Gastroesophageal sphincter (tissue), 4 donors: ENCODE measurements around the gene GP1BB. TPM values are rescaled to one million over a fixed set of nuclear protein-coding genes. Genes with fewer than 3 reads are reported as not detected.

Source experiments
- ATAC-seq: fragments of 150-250 bp; one replicate; pipeline ENCODE4 v1.9.1; 2016; ENCODE audit warnings: mild to moderate bottlenecking, moderate library complexity
- H3K27ac ChIP-seq, 4 donors: fragments of 200-600 bp; sonication (generic) in 3 of 4; 1 replicate in 3 of 4; 2 replicates in 1 of 4; pipeline ENCODE4 v1.5.1; 2016 to 2019
- H3K27me3 ChIP-seq: fragments of 200-600 bp; sonication (generic); one replicate; pipeline ENCODE4 v1.5.1; 2019
- H3K36me3 ChIP-seq, 2 donors: fragments of 200-600 bp; sonication (generic); one replicate each; pipeline ENCODE4 v1.5.1; 2019; ENCODE audit warnings: control low read depth in 1 of 2
- H3K4me1 ChIP-seq, 3 donors: fragments of 200-600 bp; sonication (generic); 1 replicate in 2 of 3; 2 replicates in 1 of 3; pipeline ENCODE4 v1.5.1; 2016 to 2019; ENCODE audit warnings: control low read depth in 2 of 3
- H3K4me3 ChIP-seq, 2 donors: fragments of 200-600 bp; sonication (generic); one replicate each; pipeline ENCODE4 v1.5.1; 2019; ENCODE audit warnings: mild to moderate bottlenecking in 1 of 2, moderate library complexity in 1 of 2
- H3K9me3 ChIP-seq, 3 donors: fragments of 200-600 bp; sonication (generic); one replicate each; pipeline ENCODE4 v1.5.1; 2017 to 2019; ENCODE audit warnings: control low read depth in 2 of 3
- EP300 ChIP-seq: sonication (generic); formaldehyde crosslinking; IDR thresholded peaks from one replicate; pipeline ENCODE4 v1.6.1; 2017; ENCODE audit warnings: antibody characterized with exemption, mild to moderate bottlenecking
- POLR2A ChIP-seq, 2 donors: fragments of 450-650 bp; IDR thresholded peaks; one replicate each; pipeline ENCODE4 v1.6.1; 2017; ENCODE audit warnings: antibody characterized with exemption in 2 of 2, mild to moderate bottlenecking in 2 of 2, moderate library complexity in 1 of 2
- POLR2AphosphoS5 ChIP-seq: sonication (generic); formaldehyde crosslinking; IDR thresholded peaks from one replicate; pipeline ENCODE4 v1.6.1; 2017; ENCODE audit warnings: antibody characterized with exemption
- WGBS, 2 donors: methylation state at CpG; one replicate each; pipeline ENCODE4 v1.1.5; 2018; ENCODE audit warnings: low coverage in 1 of 2; 5-methylcytosine and 5-hydroxymethylcytosine counted together
- total RNA-seq, 4 donors: library from RNA; depleted of rRNA; stranded (reverse); fragments of >200 nt; gene quantifications; one replicate each; pipeline ENCODE4 v1.1.0, GENCODE V29; 2016
- TF ChIP-seq, protein P1 (sequence below), 4 experiments: fragments of 200-600 bp in 2 of 4; fragments of 450-650 bp in 2 of 4; sonication (generic) in 1 of 4; IDR thresholded peaks; one replicate each; pipeline ENCODE4 v1.5.1; 2017 to 2019; ENCODE audit warnings: antibody characterized with exemption in 4 of 4, mild to moderate bottlenecking in 2 of 4, moderate library complexity in 2 of 4

Gene GP1BB
- total RNA-seq, 4 donors from 2014 or later, result 2.0 to 12.5 (median 5.6) TPM

- no peak for TF ChIP-seq POLR2AphosphoS5
- TF ChIP-seq, protein P1, sequence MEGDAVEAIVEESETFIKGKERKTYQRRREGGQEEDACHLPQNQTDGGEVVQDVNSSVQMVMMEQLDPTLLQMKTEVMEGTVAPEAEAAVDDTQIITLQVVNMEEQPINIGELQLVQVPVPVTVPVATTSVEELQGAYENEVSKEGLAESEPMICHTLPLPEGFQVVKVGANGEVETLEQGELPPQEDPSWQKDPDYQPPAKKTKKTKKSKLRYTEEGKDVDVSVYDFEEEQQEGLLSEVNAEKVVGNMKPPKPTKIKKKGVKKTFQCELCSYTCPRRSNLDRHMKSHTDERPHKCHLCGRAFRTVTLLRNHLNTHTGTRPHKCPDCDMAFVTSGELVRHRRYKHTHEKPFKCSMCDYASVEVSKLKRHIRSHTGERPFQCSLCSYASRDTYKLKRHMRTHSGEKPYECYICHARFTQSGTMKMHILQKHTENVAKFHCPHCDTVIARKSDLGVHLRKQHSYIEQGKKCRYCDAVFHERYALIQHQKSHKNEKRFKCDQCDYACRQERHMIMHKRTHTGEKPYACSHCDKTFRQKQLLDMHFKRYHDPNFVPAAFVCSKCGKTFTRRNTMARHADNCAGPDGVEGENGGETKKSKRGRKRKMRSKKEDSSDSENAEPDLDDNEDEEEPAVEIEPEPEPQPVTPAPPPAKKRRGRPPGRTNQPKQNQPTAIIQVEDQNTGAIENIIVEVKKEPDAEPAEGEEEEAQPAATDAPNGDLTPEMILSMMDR (IDR thresholded peaks at IDR 0.05), result no peak
- no peak for ATAC-seq
- Histone ChIP-seq H3K4me1 (peaks cover 0 to 11% (median 0%) of the 10 kb centered on the region in 3 donors), H3K9me3 (no peaks in the 10 kb centered on the region), H3K36me3 (no peaks in the 10 kb centered on the region), H3K4me3 (no peak overlapping the region), H3K27me3 (peaks cover 33% of the 10 kb centered on the region), H3K27ac (no peak overlapping the region)
- 60% methylated on average over 1 of the region's 10 CpGs; no CpG with 5 or more reads in 1 of the 2 donors for WGBS, 2 donors
These were observed 9.2 kb downstream of the GP1BB start for GRCh38 chr22:19732403-19733113.

GRCh38 chr22:19733755-19734154, 10.4 kb downstream of the GP1BB start:
- no peak for ATAC-seq
- Histone ChIP-seq H3K9me3 (no peaks in the 10 kb centered on the region), H3K36me3 (no peaks in the 10 kb centered on the region), H3K4me1 (peaks cover 0 to 11% (median 0%) of the 10 kb centered on the region in 3 donors), H3K27ac (no peak overlapping the region), H3K27me3 (peaks cover 45% of the 10 kb centered on the region), H3K4me3 (no peak overlapping the region)
- TF ChIP-seq EP300, result no peak
- TF ChIP-seq, protein P1 (IDR thresholded peaks at IDR 0.05), result no peak
- TF ChIP-seq POLR2AphosphoS5, result no peak
- no peak for TF ChIP-seq POLR2A (IDR thresholded peaks at IDR 0.05)
- 20% methylated on average over 1 of the region's 5 CpGs; no CpG with 5 or more reads in 1 of the 2 donors for WGBS, 2 donors

DNA sequence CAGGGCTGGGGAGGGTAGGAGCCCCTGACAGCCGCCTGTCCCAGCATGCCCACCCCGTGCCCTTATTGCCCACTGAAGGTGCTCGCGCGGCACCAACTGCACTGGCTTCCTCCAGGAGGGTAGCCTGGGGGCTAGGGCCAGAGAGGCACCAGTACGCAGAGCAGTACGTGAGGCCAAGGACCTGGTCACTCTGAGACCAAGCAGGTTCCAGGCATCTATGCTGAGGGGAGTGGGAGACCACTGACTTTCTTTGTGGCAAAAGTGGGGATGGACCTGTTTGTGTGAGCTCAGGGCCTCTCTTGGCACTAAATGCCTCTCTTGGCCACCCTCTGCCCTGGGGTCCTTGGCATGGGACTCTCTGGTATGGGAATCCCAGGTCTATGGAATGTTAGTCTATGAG, 10.8 kb downstream of the GP1BB start:
- Histone ChIP-seq H3K4me1 (peaks cover 0 to 11% (median 0%) of the 10 kb centered on the region in 3 donors), H3K4me3 (no peak overlapping the region), H3K27me3 (peaks cover 49% of the 10 kb centered on the region), H3K27ac (no peak overlapping the region), H3K36me3 (no peaks in the 10 kb centered on the region), H3K9me3 (no peaks in the 10 kb centered on the region)
- TF ChIP-seq POLR2AphosphoS5 (no peak), POLR2A (IDR thresholded peaks at IDR 0.05) (no peak), EP300 (no peak)
- TF ChIP-seq, protein P1 (IDR thresholded peaks at IDR 0.05), result no peak
- ATAC-seq, result no peak
- WGBS, 2 donors, result 70% methylated on average over 2 of the region's 7 CpGs; no CpG with 5 or more reads in 1 of the 2 donors

GRCh38 chr22:19734837-19735382, 11.6 kb downstream of the GP1BB start:
- Histone ChIP-seq H3K27me3 (peaks cover 50% of the 10 kb centered on the region), H3K4me1 (peaks cover 0 to 11% (median 0%) of the 10 kb centered on the region in 3 donors), H3K9me3 (no peaks in the 10 kb centered on the region), H3K27ac (no peak overlapping the region), H3K36me3 (no peaks in the 10 kb centered on the region), H3K4me3 (no peak overlapping the region)
- TF ChIP-seq EP300 (no peak), POLR2AphosphoS5 (no peak), POLR2A (IDR thresholded peaks at IDR 0.05) (no peak)
- TF ChIP-seq, protein P1 (IDR thresholded peaks at IDR 0.05), result no peak
- ATAC-seq, result no peak
- 100% methylated on average over 1 of the region's 5 CpGs; no CpG with 5 or more reads in 1 of the 2 donors for WGBS, 2 donors
